Activated T-cell treated with anti-CD3 and anti-CD28 coated beads, Interleukin-2, amount 50 U/mL, for 4 hours (primary cell): Measurements from ENCODE around the gene FAM163A. TPM values are rescaled to one million over a fixed set of nuclear protein-coding genes. Genes with fewer than 3 reads are reported as not detected.

Experiments used
- ATAC-seq, 2 donors: fragments of 200-7000 bp; cut with Tn5 transposase; one replicate each; pipeline ENCODE4 v1.10.0; 2021
- DNase-seq: peaks from one replicate; pipeline ENCODE4 v3.0.0-alpha.2; 2020
- H3K27me3 Mint-ChIP-seq: one replicate; pipeline ENCODE4 v1.8.0; 2021; ENCODE audit warnings: low read depth, mixed read lengths
- H3K36me3 Mint-ChIP-seq: one replicate; pipeline ENCODE4 v1.8.0; 2022; ENCODE audit warnings: mixed read lengths; ENCODE audit not compliant: insufficient read depth
- H3K4me1 Mint-ChIP-seq: one replicate; pipeline ENCODE4 v1.8.0; 2021; ENCODE audit warnings: low read depth, mixed read lengths
- H3K4me3 Mint-ChIP-seq: one replicate; pipeline ENCODE4 v1.8.0; 2021; ENCODE audit warnings: mild to moderate bottlenecking, moderate library complexity, mixed read lengths
- H3K9me3 Mint-ChIP-seq: one replicate; pipeline ENCODE4 v1.8.0; 2021; ENCODE audit warnings: mixed read lengths
- total RNA-seq, 3 donors: library from RNA; stranded (reverse); gene quantifications; one replicate each; pipeline ENCODE4 v1.2.1, GENCODE V29; 2021

FAM163A gene
- total RNA-seq, 3 donors from 2014 or later = not detected

- H3K4me3 Mint-ChIP-seq = no peak overlapping the region
- H3K4me1 Mint-ChIP-seq = peaks cover 1% of the 10 kb centered on the region
- H3K27me3 Mint-ChIP-seq = no peaks in the 10 kb centered on the region
- no peak for ATAC-seq
- peaks cover 31% of the 10 kb centered on the region for H3K36me3 Mint-ChIP-seq
- DNase-seq = no peak
- H3K9me3 Mint-ChIP-seq = no peaks in the 10 kb centered on the region
Observed at GRCh38 chr1:179856296-179856695, 113.2 kb downstream of the FAM163A start.

- DNase-seq (no peak), ATAC-seq (no peak)
- Mint-ChIP-seq H3K9me3 (no peaks in the 10 kb centered on the region), H3K4me3 (no peak overlapping the region), H3K27me3 (no peaks in the 10 kb centered on the region), H3K36me3 (peaks cover 31% of the 10 kb centered on the region), H3K4me1 (peaks cover 1% of the 10 kb centered on the region)
Observed at GRCh38 chr1:179857009-179857408, 113.9 kb downstream of the FAM163A start.

- no peaks in the 10 kb centered on the region for H3K9me3 Mint-ChIP-seq
- H3K4me3 Mint-ChIP-seq = no peak overlapping the region
- no peaks in the 10 kb centered on the region for H3K4me1 Mint-ChIP-seq
- no peaks in the 10 kb centered on the region for H3K27me3 Mint-ChIP-seq
- DNase-seq (no peak), ATAC-seq (no peak)
- peaks cover 34% of the 10 kb centered on the region for H3K36me3 Mint-ChIP-seq
Observed at GRCh38 chr1:179860652-179861051, 117.6 kb downstream of the FAM163A start.

- H3K36me3 Mint-ChIP-seq = peaks cover 27% of the 10 kb centered on the region
- ATAC-seq = no peak
- H3K4me1 Mint-ChIP-seq = peaks cover 7% of the 10 kb centered on the region
- no peak for DNase-seq
- H3K27me3 Mint-ChIP-seq = no peaks in the 10 kb centered on the region
- H3K4me3 Mint-ChIP-seq = no peak overlapping the region
- no peaks in the 10 kb centered on the region for H3K9me3 Mint-ChIP-seq
Observed at GRCh38 chr1:179865377-179865776, 122.3 kb downstream of the FAM163A start.

Other genes starting within 250 kb of the FAM163A start
- gene NPHS2, start 167.3 kb upstream of the FAM163A start, total RNA-seq = not detected
- gene TDRD5, start 151.5 kb upstream of the FAM163A start, total RNA-seq = not detected
- gene TOR1AIP2, start 134.5 kb downstream of the FAM163A start, total RNA-seq = 10 to 100 TPM; 61.7 to 64.1 (median 62.9) TPM
- 10 to 100 TPM; 39.2 to 46.7 (median 40.2) TPM for gene TOR1AIP1, start 139.0 kb downstream of the FAM163A start, total RNA-seq
- 10 to 100 TPM; 25.2 to 28.3 (median 28.1) TPM for gene CEP350, start 211.5 kb downstream of the FAM163A start, total RNA-seq